Stimulated activated CD4-positive, alpha-beta T cell treated with anti-CD3 and anti-CD28 coated beads, Interleukin-2, amount 100 ng/mL, for 24 hours (primary cell): ENCODE results near the gene TAS2R1.
"Not testable (repeated sequence)": the region's sequence is repeated elsewhere in the genome, so short reads cannot be mapped to it uniquely, and the experiment has no call there.

Experiments
- DNase-seq, 2 donors: peaks; one replicate each; pipeline ENCODE4 v3.0.0-alpha.2; 2020

TAS2R1 gene

DNA sequence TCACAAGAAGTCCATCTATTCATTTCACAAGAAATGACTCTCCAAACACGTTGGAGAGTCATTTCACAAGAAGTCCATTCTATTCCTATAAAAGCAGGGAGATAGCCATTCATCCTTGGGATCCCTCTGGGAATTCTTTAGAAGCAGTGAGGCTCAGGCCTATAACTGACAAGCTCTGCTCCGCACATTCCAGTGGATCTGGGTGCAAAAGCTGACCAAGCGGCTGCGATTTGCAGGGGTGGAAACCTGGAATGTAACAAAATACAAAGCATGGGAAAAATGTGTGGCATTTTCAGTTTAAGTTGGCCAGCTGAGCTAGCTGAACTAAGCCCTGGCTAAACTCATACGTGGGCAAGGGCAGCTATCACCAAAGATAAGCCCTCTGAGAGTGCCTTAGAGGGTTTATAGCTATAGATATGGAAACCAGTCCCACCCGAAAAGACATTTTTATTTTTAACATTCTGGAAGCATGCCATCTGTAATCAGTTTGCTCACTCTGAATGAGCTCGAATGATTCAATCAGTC, 8.7 kb downstream of the TAS2R1 start:
- DNase-seq = no peak

DNA sequence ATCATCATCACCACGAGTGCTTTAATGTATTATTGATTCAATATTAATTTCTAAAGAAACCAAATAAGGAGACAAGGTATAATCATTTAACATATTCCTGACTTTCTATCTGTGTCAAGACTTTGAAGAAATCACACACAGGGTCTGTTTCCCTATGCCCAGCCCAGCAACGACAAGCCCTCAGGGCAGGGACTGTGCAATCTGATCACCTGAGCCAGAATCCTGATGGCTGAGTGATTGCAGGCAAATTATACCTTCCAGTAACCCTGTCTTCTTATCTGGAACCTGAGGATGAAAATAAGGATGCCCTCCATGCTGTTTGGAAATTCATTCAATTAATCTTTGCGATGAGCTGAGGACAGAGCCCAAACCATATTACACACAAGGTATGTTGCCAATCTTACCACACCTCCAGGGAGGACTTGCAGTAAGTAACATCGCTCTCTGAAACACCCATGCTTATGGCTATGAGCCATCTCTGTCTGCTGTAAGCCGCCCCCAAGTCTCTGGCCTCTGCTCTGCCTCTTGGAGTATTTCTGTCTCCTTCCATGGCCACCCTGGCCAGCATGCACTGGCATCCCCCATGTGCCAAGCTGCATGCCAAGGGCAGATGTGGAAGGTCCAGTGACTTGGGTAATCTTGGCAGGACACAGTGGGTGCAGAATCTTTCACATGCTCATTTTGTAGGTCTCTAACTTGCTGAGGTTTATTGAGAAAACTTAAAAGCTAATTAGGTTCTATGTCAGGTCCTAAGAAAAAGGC, 10.6 kb downstream of the TAS2R1 start:
- no peak for DNase-seq

DNA sequence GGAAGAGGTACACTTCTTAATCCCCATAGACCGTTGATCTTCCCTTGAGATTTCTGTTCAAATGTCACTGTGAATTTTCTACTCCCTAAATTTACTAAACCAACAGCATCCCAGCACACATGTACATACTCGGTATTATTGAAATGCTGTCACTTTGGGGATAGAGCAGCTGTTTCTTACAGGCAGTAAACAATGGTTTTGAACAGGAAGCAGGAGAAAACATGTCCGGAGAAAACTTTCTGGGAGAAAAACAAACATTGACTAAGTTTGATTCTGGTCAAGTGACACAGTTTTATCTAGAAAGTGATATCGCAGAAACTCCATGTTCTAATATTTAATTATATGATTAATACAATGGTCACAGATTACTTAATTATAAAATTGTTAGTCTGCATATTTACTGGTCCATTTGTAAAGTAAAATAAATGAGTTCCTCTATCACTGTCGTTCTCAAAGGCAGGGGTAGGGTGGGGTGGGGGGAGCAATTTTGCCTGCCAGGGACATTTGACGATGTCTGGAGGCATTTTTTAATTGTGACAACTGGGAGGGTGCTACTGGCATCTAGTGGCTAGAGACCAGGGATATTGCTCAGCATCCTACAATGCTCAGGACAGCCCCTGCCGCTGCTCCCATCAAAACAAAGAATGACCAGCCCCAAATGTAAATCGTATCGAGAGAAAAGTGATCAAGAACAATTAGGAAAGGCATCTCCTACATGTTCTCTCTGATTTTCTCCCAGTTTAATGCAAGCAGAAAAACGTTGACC, 12.2 kb downstream of the TAS2R1 start:
- DNase-seq = no peak

DNA sequence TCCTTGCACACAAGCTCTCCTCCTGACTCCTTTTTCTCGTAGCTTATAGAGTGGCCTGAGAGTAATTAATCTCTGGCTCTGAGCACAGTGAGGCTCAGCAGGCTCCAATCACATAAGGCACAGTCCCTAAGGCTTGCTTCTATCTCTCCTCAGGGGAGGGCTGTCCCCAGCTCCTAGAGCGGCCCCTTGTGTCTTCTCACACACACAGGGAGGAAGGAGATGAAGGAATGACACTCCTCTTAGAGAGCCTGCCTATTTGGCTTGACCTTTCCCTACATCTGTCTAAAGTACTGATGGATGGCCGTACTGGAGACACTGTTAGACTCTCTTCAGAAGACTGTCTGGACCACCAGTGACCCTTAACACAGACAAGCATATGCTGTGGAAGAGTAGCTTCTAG, 12.9 kb downstream of the TAS2R1 start:
- DNase-seq = no peak

DNA sequence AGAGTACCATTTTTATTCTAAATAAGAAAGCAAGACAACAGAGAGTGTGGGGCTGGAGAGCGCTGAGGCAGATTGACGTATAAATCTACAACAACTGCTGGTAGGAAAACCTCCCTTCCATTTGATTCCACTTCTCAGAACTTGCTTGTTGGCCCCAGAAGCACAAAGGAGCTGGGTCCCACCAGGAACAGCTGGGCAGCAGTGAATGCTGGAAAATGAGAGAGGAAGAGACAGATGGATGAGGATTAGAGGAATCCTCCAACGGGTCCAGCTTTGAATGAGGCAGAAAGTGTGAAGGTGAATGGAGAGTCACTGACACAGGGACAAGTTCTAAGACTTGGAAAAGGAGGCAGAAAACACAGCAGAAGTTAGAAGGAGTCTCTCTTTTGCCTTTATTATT, 14.8 kb downstream of the TAS2R1 start:
- DNase-seq = no peak

DNA sequence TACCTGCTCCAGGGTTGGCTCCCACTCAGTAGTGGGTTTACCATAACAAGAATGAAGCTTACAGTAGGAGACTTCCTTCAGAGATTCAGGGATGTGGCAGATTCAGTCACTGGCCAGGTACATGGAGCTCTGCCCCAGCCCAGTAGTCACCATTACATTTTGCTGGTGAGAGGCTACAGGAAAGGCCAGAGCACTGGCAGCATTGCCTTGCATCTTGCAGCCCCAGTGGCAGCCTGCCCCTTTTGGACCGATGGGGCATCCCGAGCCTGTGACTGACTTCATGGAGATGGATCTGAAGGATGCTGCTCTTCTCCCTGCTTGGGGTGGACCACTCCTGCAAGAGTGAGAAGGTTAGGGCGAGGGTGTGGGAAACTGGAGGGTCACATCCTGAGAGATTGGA, 16.8 kb downstream of the TAS2R1 start:
- DNase-seq = no peak

DNA sequence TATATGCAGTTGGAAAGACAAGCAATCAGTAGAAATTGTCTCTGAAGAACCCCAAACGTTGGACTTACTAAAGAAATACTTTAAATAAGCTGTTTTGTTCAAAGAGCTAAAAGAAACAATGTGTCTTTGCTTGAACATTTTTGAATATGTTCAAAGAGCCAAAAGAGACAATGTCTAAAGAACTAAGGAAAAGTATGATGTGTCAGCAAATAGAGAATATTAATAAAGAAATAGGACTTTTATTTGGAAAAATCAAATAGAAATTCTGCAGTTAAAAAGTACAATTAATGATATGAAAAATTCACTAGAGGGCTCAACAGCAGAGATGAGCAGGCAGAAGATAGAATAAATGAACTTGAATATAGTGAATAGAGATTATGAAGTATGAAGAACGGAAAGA, 19.2 kb downstream of the TAS2R1 start:
- no peak for DNase-seq

DNA sequence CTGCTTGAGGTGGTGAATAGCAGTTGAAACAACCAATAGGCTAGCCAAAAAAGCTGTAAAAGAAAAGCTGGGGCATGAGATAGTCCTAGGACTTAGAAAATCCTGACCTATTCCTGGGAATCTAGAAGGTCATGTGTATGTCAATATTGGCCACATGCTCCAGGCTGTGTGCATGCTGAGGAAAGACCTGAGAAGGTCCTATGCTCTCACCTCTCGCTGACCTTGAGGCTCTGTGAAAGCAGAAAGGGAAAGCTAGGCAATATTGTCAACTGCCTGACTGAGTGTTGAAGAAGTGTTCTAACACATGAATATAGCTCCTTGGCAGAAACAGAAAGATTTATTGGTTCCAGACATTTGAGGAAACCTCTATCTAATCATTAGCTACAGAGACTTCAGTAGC, 19.8 kb downstream of the TAS2R1 start:
- no peak for DNase-seq

DNA sequence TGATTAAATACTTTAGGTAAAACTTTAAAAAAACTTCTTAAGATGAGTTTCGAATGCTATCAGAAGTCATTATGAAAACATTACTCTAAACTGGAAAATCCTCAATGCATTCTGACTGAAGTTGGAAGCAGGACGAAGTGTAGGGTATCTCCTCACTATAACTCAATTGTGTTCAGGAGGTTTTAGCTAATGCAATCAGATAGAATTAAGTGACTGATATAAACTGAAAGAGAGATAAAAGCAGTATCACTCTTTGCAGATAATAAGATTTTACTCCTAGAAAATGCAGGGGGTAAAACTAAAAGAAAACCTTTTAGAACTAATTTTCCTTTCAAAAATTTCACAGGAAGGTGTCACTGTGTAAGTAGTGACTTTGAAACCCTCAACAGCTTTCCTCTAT, 22.1 kb downstream of the TAS2R1 start:
- no peak for DNase-seq

DNA sequence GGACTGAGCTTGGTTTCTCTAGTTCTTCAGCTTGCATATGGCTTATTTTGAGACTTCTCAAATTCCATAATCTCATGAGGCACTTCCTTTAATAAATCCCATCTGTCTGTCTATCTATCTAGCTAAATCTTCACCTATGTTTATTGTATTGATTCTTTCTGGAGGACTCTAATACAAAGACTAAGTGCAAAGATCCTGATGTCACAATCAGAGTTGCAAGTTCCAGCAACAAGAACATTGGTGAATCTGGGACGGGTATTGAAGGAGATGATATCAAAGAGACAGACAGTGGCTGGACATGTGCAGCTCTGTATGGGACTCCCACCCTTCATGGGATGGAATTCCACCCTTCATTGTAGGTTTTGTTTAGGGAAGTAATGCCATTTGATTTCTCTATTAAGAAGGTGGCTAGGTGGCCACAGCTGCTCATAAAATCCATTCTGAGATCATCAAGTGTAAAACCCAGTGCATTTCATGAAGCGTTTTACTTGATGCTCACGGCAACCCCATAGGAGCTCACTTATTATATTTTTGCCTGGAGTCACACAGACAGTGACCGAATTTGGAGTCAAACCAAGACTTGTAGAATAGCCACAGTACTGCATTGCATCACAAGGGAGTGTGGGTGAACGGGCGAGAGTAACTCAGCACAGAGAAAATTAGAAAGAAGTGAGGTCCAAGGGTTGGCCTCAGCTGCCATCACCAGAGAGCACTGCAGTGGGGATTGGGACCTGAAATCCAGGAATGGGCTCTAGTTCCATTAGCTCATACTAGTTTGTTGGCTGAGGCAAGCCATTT, 24.9 kb downstream of the TAS2R1 start:
- no peak for DNase-seq

DNA sequence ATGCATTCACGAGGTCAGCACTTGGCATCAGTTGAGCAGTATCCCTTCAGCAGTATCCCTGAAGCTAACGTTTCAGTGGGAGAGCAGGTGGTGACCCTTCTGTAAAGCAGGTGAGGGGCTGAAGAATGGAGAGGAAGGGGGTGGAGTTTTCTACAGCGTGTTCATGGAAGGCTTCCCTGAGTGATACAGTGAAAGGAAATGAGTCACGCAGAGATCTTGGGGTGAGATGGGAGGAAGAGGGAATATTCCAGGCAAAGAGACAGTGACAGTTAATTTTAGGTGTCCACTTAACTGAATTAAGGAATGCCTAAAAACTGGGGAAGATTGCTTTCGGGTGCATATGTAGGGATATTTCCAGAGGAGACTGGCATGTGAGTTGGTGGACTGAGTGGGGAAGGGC, 25.7 kb downstream of the TAS2R1 start:
- no peak for DNase-seq

DNA sequence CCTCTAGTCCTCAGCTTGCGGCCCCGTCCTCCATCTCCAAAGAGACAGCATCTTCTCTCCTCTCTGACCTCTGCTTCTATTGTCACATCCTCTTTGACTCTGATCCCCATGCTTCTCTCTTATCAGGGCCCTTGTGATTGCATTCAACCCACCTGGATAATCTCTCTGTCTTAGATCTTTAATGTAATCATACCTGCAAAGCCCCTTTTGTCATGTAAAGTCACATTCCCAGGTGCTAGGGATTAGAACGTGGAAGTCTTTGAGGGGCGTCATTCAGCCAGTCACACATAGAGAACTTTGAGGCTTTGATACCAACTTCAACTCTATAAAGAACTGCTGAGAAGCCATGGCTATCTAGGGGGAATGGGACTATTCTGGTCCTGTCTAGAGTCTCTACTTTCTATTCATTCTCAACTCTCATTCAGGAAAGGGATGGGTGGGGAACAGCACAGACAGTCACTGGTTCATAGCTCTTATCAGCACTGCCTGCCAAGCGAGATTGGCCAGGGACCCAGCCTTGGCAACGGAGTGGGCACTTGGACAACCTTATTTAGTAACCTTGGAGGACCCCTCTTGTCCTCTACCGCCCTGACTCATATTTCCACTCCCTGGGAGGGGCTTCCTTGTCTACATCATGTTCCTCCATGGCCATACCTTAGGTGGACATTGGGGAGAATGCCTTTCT, 29.0 kb downstream of the TAS2R1 start:
- DNase-seq = no peak

DNA sequence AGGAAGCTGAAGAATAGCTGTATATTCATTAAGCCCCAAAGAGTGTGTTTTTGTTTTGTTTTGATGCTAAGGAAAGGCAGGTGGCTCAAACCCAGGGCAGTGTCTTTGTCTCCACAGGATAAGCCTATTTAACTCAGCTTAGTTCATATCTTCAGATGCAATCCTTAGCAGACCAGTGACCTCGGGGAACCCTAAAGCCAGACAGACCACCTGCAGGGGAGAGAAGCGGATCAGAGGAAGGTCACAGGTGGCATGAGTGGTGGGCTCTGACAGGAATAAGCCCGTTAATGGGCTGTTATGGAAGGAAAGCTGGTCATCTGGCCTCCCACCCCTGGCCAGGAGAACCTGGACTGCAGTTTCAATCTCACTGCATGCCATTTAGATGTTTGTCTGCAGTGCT, 30.8 kb downstream of the TAS2R1 start:
- no peak for DNase-seq

DNA sequence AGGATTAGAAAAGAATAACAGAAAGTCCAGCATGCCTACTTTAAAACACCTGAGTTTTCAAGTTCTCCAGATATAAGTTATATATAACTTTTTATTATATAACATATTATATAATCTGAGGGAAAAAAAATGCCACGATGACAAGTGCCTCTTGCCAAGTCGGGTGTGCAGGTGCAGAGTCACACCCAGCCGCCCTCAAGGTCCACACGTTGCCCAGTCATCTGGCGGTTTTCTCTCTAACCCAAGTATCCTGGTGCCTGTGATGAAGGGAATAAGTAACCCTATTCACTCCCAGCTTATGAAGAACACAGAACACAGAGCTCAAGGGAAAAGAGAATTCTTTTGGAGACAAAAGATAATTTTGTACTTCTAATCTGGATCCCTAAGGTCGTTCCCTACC, 31.8 kb downstream of the TAS2R1 start:
- not testable (repeated sequence) for DNase-seq

DNA sequence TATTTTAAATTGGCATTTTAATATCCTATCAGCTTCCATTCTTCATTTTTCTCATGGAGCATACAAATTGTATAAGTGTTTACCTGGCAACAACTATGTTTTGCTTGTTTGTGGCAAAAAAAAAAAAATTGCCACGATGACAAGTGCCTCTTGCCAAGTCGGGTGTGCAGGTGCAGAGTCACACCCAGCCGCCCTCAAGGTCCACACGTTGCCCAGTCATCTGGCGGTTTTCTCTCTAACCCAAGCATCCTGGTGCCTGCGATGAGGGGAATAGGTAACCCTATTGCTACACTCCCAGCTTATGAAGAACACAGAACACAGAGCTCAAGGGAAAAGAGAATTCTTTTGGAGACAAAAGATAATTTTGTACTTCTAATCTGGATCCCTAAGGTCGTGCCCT, 32.8 kb downstream of the TAS2R1 start:
- DNase-seq = not testable (repeated sequence)

DNA sequence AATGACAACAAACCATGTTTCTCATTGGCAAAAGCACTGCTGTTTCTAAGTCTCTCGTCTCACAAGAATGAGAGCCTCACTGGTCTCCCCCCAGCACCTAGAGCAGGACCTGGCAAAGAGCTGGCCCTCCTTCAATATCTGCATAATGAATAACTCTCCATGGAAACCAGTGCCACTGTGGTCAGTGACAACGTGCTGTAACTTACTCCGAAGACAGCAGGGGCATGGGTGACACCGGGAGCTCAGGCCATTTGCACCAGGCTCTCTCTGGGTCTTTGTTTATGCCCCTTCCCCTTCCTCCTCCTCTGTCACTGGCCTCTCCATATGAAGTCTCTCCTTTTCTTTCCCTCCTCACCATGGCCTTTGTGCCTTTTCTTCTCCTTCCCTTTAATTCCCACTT, 33.3 kb downstream of the TAS2R1 start:
- no peak for DNase-seq

DNA sequence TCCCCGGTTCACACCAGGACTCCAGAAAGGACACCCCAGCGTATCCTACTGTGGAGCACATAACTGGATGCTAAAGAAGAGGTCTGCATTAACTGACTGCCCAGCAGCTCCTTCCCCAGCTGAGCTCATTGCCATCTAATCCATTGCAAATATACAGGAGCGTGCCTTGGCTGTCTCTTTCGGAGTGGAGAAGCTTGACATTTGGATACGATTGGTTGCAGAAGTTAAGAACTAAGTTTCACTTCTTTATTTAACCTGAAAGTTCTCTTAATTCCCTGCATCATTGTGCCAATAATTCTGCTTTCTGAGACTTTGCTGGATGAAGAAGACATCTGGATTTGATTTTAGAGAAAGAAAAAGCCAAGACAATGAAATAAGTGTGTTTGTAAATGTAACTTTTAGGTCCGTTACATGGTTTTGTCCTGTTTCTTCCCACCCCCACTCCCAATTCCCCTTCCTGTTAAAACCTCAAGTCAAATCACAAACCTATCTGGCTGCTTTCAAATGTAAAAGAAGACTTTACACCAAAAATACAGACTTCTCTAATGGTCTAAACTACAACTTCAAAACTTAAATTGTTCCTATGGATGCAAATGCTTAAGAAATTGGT, 33.9 kb downstream of the TAS2R1 start:
- DNase-seq = no peak

DNA sequence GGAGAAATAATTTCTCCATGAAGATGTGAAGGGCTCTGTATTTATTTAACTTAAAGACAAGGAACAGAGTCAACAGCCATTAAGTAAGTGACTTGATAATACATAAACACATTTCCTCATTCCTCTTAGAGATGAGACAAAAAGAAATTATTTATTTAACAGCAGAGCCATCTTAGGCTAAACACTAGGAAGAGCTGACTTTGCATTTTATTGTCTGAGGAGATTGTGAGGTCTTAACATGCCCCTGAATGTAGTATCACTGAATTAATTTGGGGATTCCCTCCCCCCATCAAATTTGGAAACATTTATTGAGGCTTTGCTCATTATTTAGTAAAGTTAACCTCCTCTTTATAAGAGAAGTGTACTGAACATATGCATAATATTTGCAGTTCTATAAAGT, 35.2 kb downstream of the TAS2R1 start:
- DNase-seq = no peak

DNA sequence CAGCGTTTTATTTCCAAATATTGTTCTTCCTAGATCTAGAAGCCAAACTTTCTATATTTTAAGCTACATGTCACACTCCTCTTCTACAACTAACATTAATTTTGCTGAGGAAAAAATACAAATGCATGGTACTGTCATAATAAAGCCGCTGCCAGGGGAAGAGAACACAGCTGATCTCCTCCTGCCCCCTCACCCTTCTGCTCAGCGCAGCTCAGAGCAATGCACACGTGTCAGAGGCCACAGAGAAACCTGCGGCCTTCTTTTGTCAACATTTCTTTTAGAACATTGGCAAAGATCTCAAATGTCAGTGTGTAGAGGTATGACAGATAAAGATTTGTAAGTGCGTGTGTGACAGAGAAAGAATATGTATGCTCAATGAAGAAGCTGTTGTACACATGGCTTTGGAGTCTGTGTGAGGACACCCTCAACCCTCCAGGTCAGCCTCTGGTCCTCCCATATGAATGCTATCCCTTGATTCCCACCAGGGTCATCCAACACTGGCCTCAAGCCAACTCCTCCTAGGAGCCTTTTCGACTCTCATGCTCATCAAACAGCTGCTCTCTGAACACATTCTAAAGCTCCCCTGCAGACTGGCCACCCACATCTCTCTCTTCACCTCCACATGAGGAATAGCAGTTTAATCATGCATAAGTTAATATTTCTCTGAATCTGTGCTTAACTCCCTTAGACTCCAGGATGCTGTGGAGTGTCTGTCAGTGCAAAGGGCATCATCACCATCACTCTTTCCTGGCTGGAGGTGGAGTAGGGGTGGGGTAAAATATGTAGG, 40.9 kb downstream of the TAS2R1 start:
- no peak for DNase-seq

DNA sequence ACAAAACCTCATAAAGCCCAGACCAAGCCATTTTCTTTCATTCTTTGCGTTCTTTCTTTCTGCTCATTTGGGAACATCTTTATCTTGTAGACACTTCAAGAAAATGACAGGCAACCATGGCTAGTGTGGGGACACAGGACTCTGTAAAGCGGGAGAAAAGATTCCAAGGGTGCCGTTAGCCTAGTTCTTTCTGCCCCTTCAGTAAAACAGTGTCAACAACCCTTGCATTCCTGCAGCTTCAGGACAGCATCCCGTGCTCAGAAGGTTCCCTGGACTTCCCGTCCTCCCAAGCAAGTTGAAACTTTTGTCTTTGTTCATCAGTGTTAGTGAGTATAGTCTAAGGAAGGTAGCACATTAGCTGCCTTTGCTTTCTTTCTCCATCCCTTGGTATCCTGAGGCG, 41.9 kb downstream of the TAS2R1 start:
- no peak for DNase-seq

DNA sequence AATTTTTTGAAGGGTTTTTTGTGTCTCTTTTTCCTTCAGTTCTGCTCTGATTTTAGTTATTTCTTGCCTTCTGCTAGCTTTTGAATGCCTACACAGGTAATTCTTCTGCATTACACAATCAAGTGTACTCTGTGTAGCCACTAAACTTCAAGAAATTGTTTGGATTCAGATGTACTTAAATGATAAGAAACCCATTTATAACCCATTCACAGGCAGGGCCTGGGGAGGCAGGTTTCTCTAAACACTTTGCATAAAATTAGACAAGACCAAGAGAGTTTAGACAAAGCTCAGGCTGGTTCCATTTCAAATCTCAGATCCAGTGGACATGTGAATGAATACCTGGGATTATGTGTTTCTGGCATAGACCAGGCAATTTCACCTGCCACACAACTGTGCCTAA, 43.0 kb downstream of the TAS2R1 start:
- DNase-seq = no peak

DNA sequence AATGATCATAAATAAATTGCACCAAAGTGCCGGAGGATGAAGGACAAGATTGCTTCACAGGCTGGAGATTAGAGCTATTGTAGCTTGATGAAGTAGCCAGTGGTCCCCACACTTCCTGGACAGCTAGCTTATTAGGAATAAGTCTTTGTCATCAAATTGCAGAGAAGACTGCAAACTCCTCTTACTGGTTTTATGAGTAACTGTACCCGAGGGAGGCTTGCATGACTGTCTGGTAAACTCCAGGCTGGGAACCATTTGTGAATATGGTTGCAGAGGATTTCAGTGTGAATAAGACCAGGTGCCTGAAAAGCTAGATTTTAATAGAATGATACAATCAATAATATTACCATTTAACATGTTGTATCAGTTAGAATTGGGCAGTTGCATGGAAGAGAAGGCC, 47.7 kb downstream of the TAS2R1 start:
- DNase-seq = no peak
